Stimulated activated CD8-positive, alpha-beta memory T cell treated with anti-CD3 and anti-CD28 coated beads, Interleukin-7, amount 100 ng/mL, for 1 hour (primary cell): ENCODE measurements around the gene AMBRA1.

ENCODE experiments used
- DNase-seq, 2 donors: peaks; one replicate each; pipeline ENCODE4 v3.0.0-alpha.2; 2020; ENCODE audit warnings: low read depth in 2 of 2

The AMBRA1 gene

DNA sequence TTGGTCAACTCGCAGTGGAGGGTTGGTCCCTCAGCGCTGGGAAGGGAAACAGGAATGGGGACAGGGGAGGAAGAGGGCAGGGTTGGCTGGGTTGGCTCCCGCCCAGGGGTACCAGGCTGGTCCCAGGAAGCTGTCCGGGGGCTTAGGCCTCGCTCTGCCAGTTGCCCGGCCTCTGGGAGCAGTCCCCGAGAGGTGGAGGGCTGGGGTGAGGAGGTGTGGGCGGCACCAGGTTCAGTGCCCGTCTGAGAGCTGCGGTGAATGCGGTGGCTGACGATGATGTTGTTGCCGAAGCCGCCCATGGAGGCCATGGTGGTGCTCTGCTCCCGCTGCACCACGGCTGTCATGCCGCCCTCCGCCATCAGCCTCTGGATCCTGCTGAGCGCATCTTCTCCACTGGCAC lies 196.3 kb downstream of the AMBRA1 start:
- DNase-seq: no peak

GRCh38 chr11:46393759-46394158 lies 200.1 kb downstream of the AMBRA1 start:
- no peak for DNase-seq

DNA sequence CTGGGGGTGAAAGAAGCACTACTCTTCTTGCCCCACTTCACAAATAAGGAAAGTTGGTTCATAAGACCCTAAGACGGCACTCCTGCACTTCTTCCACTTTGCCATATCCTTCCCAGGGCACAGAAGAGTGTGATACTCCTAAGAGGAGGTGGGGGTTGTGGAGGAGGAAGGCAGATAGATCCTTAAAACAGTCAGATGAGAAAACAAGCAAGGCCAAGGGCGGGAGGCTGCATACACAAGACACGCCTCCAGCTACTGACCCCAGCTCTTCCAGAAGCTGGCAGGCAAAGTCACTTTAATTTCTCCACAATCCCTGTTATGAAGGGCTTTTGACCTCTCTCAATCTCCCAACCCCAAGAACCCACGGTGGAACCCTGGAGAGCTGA lies 200.6 kb downstream of the AMBRA1 start:
- no peak for DNase-seq

DNA sequence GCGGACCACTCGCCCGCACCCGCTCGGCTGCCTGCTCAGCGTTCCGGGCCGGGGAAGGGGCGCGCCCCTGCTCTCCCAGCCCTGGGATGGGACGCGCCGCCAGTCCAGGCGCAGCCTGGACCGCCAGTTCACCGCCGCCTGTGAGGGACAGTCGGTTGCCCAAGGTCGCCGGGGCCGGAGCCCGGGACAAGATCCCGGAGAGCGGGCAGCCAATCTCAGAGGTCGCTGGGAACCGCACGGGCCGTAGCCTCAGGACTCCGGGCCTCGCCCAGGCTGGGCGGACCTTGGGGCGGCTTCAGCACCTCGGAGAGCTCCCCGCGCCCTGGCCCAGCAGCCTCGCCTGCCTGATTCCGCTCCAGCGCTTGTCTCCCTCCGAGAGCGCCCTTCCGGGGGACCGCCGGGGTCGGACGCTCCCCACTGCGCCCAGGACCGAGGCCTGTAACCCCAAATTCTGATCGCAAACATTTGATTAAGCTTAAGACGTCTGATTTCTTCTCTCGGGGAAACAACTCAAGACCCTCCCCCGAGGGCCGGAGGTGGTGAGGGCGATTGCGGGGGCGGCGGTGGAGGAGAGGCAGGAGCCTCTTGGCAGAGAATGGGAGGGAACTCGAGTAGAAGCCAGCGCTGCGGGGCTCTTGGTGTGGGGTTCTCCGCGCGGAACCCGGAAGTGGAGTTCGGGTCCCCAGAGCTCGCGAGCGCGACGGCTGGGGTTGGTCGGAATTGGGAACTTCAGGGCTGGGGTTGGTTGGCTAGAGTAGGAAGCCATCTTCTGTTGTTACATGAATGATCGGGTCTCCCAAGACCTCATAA lies 201.2 kb downstream of the AMBRA1 start:
- DNase-seq: peak; percentile 47 to 55

- DNase-seq: no peak
These were observed 202.0 kb downstream of the AMBRA1 start, which contains the start of gene CHRM4 for GRCh38 chr11:46391578-46392420. Gene CHRM4 (minus strand): TSS chr11:46391776. CDS start chr11:46386557, 5,219 bp downstream.

DNA sequence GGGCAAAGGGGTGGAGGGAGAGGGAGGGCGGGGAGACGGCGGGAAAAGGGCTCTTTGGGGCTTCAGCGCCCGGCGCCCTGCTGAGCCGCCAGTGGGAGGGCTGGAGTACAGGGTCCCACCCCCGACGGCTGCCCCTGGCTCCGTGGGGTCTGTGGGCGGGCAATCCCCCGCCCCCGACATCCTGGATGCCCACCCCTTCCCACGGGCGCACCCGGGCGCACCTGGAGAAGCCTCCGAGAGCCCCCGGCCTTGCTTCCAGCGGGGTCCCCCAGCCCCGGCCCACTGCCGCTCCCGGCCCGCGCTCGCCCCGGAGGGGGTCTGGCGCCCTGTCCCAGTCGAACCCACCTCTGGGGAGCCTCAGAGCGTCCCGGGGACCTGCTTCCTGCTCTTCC lies 202.6 kb downstream of the AMBRA1 start:
- no peak for DNase-seq

DNA sequence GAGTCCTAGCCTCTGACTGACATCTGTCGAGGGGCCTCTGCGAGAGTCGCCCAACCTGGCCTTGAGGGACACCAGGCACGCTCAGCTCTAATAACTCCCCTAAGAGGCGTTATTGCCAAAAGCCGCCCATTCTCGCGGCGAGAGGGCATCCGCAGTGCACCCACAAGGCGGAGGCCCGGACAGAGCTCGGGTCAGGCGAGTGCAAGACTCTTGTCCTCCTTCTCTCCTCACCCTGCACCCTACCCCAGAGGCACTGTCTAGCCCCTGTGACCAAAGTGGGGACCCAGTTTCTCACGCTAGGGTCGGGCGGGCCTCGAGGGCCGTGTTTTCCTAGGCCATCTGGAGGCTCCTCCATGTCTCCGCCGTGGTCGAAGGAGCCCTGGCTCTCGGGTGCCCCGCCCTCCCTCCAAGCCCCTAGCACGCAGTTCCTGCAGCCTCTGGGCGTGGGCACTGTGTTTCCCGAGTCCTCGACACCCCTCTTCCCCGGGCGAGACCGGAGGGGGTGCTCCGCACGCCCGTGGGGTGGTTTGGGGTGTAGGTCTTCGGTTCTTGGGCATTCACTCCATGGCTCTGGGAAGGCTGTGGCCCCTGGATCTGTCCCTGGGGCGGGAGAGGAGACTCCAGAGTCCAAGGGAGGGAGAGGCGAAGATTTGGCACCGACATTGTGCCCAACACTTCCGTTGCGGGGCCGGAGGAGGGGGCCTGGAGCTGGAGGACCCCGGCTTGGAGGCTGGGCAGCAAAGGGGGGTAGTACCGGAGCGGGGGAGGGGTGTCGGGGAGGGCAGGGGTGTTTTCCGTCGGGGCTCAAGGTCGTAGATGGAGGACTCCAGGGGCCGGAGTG lies 203.3 kb downstream of the AMBRA1 start:
- DNase-seq: no peak

- DNase-seq: no peak
These were observed 204.1 kb downstream of the AMBRA1 start for GRCh38 chr11:46389450-46390330.

- DNase-seq: no peak
These were observed 205.0 kb downstream of the AMBRA1 start for GRCh38 chr11:46388619-46389449.

DNA sequence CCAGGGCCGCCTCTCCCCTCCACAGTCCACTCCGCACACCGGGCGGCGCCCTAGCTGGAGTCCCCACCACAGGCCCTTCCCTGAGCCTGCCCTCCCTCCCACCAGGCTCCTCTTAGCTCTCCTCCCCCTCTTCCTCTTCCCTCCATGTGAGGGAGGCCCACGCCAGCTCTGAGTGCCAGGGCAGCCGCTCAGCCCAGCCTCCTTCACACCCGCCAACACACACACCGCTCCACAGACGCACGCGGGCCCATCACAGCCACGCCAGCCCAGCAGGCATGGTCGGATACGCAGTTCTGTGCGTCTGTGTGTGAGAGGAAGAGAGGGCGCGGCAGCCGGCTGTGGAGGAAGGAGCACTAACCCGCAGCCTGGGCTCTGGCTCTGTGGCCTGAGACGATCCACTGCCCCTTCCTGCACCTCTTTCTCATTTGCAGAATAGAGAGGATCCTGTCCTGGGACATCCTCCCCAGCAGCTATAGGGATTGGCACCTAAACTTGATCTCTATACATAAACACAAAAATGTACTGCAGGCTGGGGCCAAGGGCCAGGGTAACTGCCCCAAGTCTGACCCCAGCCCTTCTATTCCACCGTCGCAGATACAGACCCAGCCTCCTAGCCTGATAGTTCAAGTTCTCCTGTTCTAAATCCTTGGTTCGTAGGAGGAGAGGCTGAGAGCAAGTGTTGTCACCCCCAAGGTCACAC lies 205.8 kb downstream of the AMBRA1 start:
- DNase-seq: no peak

DNA sequence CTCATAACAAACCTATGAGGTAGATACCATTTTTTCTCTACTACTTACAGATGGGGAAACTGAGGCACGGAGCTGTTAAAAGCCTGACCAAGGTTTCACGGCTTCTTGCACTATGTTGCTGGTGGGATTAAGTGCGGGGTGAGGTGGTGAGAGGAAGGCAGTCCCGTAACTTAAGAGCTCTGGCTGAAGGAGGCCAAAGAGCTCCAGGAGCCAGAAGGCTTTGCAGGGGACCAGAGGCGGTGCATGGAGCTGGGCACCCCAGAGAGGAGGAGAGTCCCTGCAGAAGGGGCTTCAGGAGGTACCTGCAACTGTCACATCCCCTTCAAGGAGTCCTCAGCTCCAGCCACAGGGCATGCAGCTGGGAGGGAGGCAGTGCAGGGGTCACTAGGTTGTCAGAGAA lies 206.4 kb downstream of the AMBRA1 start:
- DNase-seq: no peak

DNA sequence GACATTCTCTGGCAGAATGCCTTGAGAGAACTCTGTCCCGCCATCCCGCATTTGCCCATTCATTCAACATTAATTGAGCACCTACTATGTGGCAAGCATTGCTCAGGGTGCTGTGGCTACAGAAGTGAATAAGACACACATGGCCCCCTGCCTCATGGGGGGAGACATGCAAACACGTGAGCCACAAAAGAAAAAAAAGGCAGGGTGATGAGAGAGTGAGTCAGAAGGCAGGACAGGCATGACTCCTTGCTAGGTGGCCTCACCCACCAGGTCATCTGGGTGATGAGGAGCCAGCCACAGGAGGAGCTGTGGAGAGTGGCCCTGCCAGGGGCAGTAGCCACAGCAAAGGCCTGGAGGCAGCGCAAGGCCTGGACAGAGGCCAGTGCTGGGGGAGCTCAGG lies 207.1 kb downstream of the AMBRA1 start:
- DNase-seq: no peak

DNA sequence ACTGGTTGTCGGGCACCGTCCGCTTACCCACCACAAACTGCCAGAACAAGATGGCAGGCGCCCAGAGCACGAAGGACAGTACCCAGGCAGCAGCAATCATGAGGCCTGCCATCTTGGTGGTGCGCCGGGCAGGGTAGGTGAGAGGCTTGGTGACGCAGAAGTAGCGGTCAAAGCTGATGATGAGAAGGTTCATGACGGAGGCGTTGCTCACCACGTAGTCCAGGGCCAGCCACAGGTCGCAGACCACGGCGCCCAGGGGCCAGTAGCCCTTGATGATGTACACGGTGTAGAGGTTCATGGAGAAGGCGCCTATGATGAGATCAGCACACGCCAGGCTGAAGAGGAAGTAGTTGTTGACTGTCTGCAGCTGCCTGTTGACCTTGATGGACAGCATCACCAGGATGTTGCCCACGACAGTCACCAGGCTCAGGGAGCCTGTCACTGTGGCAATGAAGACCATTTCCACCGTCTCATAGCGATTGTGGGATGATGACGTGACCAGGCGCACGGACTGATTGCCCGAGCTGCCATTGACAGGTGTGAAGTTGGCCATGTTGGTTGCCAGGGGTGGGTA lies 207.7 kb downstream of the AMBRA1 start:
- no peak for DNase-seq

GRCh38 chr11:46385169-46386004 lies 208.4 kb downstream of the AMBRA1 start:
- DNase-seq: no peak

DNA sequence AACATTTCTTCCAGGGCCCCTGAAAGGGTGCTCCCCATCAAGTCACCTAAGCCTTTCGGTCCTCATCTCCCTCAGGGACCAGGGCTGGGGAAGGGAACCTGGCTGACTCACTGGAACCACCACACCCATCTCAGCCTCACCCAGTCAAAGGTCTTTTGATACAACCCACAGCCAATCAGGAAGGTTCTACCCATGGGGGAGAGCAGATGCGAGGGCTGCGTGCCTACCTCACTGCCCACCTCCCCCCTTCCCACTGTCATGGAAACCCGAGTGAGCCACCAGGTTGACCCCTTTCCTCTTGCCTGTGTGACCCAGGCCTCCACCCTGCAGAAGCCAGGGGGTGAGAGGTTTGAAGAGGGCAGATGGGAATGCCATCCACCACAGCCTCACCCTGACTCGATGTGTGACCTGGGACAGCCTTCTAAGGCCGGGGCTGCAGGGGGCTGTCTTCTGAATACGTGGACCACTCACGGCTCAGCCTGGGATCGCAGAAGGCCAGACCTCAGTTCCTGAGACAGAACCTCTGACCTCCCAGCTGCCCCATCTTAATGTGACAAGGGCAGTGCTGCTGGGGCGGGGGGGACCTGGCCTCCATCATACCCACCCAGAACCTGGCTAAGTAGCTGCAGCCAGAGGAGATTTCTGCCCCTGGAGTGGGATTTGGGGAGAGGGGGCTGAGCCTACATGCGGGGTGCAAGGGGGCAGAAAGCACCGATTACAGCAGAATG lies 209.7 kb downstream of the AMBRA1 start:
- no peak for DNase-seq

GRCh38 chr11:46383404-46383758 lies 210.4 kb downstream of the AMBRA1 start:
- no peak for DNase-seq

DNA sequence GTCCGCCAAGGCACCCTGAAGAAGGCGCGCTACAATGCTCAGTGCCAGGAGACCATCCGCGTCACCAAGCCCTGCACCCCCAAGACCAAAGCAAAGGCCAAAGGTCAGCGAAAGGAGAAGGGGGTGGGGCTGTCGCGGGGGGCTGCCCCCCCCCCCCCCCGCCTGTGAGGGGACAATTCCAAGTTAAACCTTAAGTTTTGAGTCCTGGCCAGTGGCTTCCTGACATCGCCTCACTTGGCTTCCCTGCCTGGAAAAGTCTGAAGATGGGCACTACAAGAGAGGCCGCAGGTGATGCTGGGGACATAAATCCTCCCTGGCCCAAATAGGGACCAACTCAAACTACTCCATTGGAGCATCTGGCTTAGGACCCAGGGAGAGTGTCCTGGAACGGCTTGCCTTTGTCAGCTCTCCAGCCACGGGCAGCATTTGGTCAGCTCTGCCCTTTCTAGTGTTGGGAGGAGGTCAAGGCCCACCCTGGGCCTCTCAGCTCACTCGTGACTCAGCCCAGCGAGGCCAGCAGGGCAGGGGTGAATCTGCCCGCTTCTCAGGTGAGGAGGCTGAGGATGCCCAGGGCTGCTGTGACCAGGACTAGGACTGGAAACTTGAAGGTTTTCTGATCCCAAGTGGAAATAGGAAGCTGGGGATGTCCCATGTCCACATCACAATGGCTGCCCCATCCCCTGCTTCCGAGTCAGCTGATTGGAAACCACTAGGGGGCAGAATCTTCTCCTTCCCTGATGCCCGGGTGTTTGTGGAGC lies 211.0 kb downstream of the AMBRA1 start:
- no peak for DNase-seq
